Left ventricle myocardium inferior (tissue), 1 donor: ENCODE data around the gene BTAF1. TPM values are rescaled to one million over a fixed set of nuclear protein-coding genes. Genes with fewer than 3 reads are reported as not detected.

Experiments used
- DNase-seq: peaks from one replicate; pipeline ENCODE4 v3.0.0-alpha.2; 2020
- H3K27ac ChIP-seq: fragments of 200-600 bp; replicated peaks from 2 replicates; pipeline ENCODE4 v1.8.0; 2021
- H3K27me3 ChIP-seq: fragments of 200-600 bp; 2 replicates; pipeline ENCODE4 v1.8.0; 2021; ENCODE audit warnings: low read depth
- H3K36me3 ChIP-seq: fragments of 200-600 bp; 2 replicates; pipeline ENCODE4 v1.8.0; 2021
- H3K4me1 ChIP-seq: fragments of 200-600 bp; 2 replicates; pipeline ENCODE4 v1.8.0; 2021
- H3K4me3 ChIP-seq: fragments of 200-600 bp; 2 replicates; pipeline ENCODE4 v1.8.0; 2021; ENCODE audit warnings: mild to moderate bottlenecking, moderate library complexity
- H3K9me3 ChIP-seq: fragments of 200-600 bp; replicated peaks from 2 replicates; pipeline ENCODE4 v1.8.0; 2021
- intact Hi-C: fragments of 100-400 bp; cut with micrococcal nuclease; formaldehyde crosslinking; loops from one replicate; pipeline ENCODE4 v1.11.0; 2022
- total RNA-seq: library from RNA; stranded (reverse); fragmentation: NEBNext Ultra II Directional; extraction: Animal tissue kit (Norgen Biotek cat#: 25700); gene quantifications from one replicate; pipeline ENCODE4 v1.2.1, GENCODE V29; 2021
- TF ChIP-seq, protein P1 (sequence below): fragments of 200-600 bp; IDR thresholded peaks from 2 replicates; pipeline ENCODE4 v1.8.0; 2021; ENCODE audit warnings: antibody characterized with exemption, mild to moderate bottlenecking, borderline replicate concordance
- donor health status: DM: no; HTN: yes; CAD: no; lungs with severe emphysema.

BTAF1 gene
- total RNA-seq, 1 donor from 2014 or later = 11.7 TPM

DNA sequence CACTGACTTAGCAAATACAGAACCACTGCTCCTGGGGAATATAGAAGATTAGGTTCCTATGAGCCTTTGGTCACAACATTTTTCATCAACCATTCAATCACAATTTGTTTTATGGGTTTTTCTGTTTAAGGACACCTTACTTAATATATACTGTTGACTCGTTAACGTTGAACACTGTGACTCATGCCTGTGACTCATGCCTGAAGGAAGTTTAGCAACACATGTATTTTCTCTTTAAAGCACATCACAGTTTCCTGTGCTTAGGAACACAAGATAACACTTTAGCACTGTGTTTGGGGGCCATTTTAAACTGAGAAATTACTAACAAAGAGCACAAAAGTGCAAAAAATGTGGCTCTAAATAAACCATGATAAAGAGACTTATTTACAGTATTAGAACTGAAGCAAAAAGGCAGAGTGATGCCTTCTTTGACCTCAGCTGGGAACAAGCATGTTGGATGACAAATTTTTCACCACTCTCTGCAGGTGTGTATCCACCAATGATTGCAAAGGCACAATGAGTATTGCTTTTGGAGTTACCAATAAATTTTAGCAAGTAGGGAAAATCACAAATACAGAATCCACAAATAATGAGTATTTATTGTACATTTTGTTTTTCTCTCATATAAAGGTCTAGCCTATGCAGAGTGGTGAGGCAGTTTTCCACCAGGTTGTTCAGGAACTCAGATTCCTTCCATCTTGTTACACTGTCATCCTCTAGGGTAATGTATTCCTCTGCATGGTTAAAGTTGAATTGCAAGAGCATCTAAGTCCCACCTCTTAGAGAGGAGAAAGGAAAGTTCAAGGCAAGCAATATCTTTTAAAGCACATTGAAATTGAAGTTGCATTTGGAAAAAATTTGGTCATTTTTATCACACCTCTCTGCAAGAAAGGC, 21.5 kb upstream of the BTAF1 start:
- no peaks in the 10 kb centered on the region for H3K9me3 ChIP-seq
- TF ChIP-seq, protein P1, sequence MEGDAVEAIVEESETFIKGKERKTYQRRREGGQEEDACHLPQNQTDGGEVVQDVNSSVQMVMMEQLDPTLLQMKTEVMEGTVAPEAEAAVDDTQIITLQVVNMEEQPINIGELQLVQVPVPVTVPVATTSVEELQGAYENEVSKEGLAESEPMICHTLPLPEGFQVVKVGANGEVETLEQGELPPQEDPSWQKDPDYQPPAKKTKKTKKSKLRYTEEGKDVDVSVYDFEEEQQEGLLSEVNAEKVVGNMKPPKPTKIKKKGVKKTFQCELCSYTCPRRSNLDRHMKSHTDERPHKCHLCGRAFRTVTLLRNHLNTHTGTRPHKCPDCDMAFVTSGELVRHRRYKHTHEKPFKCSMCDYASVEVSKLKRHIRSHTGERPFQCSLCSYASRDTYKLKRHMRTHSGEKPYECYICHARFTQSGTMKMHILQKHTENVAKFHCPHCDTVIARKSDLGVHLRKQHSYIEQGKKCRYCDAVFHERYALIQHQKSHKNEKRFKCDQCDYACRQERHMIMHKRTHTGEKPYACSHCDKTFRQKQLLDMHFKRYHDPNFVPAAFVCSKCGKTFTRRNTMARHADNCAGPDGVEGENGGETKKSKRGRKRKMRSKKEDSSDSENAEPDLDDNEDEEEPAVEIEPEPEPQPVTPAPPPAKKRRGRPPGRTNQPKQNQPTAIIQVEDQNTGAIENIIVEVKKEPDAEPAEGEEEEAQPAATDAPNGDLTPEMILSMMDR = no peak
- intact Hi-C loops = no loop called here
- H3K4me3 ChIP-seq = no peak overlapping the region
- no peak for DNase-seq
- no peak overlapping the region for H3K27ac ChIP-seq
- H3K27me3 ChIP-seq = no peaks in the 10 kb centered on the region
- H3K4me1 ChIP-seq = peaks cover under 1% of the 10 kb centered on the region
- H3K36me3 ChIP-seq = no peaks in the 10 kb centered on the region

DNA sequence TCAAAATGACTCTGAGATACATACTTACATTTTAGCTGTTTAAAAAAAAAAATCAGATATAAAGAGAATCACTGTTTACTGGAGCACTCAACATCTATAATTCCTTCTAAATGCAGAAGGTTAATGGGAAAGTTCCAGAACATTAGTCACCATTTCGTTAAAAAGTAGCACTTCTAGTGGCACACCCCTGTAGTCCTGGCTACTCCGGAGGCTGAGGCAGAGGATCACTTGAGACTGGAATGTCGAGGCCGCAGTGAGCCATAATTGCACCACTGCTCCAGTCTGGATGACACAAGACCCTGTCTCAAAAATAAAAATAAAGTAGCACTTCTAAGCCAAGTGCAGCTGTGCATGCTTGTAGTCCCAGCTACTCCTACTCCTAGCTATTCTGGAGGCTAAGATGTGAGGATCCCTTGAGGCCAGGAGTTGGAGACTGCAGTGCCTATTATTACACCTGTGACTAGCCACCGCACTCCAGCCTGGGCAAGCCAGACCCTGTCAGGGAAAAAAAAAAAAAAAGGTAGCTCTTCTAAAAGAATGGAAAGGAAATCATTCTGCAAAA, 16.5 kb upstream of the BTAF1 start:
- H3K27me3 ChIP-seq = no peaks in the 10 kb centered on the region
- TF ChIP-seq, protein P1 = no peak
- H3K36me3 ChIP-seq = no peaks in the 10 kb centered on the region
- H3K4me1 ChIP-seq = peaks cover 29% of the 10 kb centered on the region
- no peak overlapping the region for H3K27ac ChIP-seq
- no peaks in the 10 kb centered on the region for H3K9me3 ChIP-seq
- no peak for DNase-seq
- intact Hi-C loops = no loop called here
- H3K4me3 ChIP-seq = peak overlapping the region; percentile 78

DNA sequence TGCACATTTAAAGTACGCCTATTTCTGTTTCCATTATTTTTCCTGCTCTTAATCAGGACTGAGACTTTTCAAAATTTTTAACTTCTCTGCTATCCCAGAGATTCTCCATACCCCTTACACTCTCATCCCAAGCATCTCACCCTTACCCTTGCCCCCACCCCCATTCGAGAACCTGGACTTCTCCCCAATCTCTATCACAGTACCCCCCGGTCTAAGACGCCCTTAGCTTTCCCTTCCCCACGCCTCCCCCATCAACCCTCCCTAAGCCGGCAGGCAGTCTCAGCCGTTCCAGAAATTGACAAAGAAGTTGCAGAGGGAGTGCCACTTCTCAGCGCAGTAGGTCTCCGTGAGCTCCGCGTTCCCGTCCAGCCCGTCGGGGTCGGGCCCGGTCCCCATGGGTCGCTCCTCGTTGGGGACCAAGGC, 15.6 kb upstream of the BTAF1 start:
- no peaks in the 10 kb centered on the region for H3K9me3 ChIP-seq
- H3K27ac ChIP-seq = peak overlapping the region; percentile 82
- H3K4me1 ChIP-seq = peaks cover 29% of the 10 kb centered on the region
- no peak for DNase-seq
- peak overlapping the region; percentile 78 for H3K4me3 ChIP-seq
- H3K36me3 ChIP-seq = no peaks in the 10 kb centered on the region
- intact Hi-C loops = no loop called here
- H3K27me3 ChIP-seq = no peaks in the 10 kb centered on the region
- TF ChIP-seq, protein P1 = no peak

DNA sequence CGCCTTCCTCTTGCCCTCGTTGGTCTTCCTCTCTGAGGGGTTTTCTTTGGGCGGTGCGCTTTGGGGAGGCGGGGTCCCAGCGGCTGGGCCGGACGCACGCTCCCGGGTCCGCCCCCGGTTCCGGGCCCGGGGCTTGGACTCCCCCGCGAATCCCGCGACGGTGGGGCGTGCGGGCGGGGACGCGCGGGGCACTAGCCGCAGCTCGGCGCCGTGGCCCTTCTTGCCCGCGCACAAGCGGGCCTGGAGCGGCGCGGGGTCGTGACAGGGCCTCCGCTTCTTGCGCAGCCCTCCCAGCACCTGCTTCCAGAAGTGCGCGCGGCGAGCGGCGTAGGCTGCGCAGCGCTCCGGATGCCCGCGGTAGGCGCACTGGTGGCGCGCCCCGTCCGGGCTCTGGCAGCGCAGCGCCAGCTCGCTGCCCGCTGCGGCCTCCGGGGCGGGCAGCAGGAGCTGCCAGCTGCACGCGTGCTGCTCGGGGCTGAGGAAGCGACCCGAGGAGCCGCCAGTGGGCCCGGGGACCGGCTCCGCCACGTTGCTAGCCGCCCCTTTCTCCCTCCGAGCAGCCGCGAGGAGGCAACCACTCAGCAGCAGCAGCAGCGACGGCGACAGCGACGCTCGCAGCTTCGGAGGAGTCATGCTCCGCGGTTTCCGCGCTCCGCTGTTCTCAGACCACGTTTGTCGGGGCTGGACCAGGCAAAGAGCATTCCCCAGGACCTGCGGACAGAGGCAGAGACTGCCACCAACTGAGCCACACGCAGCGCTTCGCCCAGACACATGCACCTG, 15.0 kb upstream of the BTAF1 start:
- intact Hi-C loops = no loop called here
- H3K4me3 ChIP-seq = peak overlapping the region; percentile 78
- H3K9me3 ChIP-seq = no peaks in the 10 kb centered on the region
- H3K27me3 ChIP-seq = no peaks in the 10 kb centered on the region
- peaks cover 29% of the 10 kb centered on the region for H3K4me1 ChIP-seq
- TF ChIP-seq, protein P1 = peak; percentile 56
- DNase-seq = peak; percentile 72
- H3K27ac ChIP-seq = peak overlapping the region; percentile 82
- no peaks in the 10 kb centered on the region for H3K36me3 ChIP-seq

DNA sequence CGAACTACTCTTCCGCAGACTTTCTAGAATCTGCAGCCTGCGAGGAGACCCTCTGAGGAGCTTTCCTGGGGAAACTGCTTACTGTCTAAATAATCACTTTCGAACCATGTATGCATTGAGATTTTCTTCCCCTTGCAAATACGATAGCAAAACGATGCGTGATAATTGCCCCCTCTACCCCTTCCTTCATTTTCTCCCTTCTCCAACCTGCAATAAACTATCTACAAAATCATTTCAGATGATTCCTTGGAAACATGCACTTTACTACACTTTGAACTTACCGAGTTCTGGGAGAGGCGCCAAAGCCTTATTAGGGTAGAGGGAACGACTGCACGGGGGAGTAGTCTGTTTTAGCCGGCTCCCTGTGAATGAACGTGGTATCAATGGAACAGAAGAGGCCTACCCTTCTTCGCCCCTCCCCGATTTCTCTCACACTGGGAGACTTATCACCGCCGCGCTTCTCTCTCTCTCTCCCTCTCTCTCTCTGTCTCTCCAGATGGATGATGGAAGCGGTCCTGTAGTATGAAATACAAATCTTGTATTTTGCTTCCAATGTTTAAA, 14.4 kb upstream of the BTAF1 start, which contains the start of gene FGFBP3:
Gene FGFBP3, minus strand, starts transcription at position 370 of the 561 bp plus-strand sequence. CDS start 517 bp downstream, outside the sequence.
- no peak for DNase-seq

More for the DNA sequence above, 14.4 kb upstream of the BTAF1 start, which contains the start of gene FGFBP3:
- Histone ChIP-seq H3K27me3 (peaks cover under 1% of the 10 kb centered on the region), H3K4me3 (peak within 1 kb of the TSS; percentile 78), H3K27ac (peak within 1 kb of the TSS; percentile 82), H3K9me3 (no peaks in the 10 kb centered on the region), H3K4me1 (peaks cover 29% of the 10 kb centered on the region), H3K36me3 (no peaks in the 10 kb centered on the region)
- TF ChIP-seq, protein P1 = no peak
- intact Hi-C loops = no loop called here
